Cardiac muscle cell (in vitro differentiated cells and primary cell): ENCODE results near the gene LMOD1. TPM values are rescaled to one million over a fixed set of nuclear protein-coding genes. Genes with fewer than 3 reads are reported as not detected.

Experiments
- DNase-seq, 2 donors: peaks; one replicate each; pipeline versions ENCODE4 v3.0.0 to v3.0.0-alpha.2; 2010 to 2017; ENCODE audit warnings: low read depth in 1 of 2, low spot score in 1 of 2
- H3K27ac ChIP-seq: fragments of 200-600 bp; sonication (generic); 2 replicates; pipeline ENCODE4 v1.5.1; 2016
- H3K27me3 ChIP-seq: fragments of 200-600 bp; sonication (generic); 2 replicates; pipeline ENCODE4 v1.6.0; 2016; ENCODE audit warnings: control low read depth
- H3K36me3 ChIP-seq: fragments of 200-600 bp; sonication (generic); 2 replicates; pipeline ENCODE4 v1.5.1; 2016; ENCODE audit warnings: control low read depth
- H3K4me1 ChIP-seq: fragments of 200-600 bp; sonication (generic); 2 replicates; pipeline ENCODE4 v1.8.1; 2017; ENCODE audit warnings: low read depth, mild to moderate bottlenecking, mixed run types
- H3K4me3 ChIP-seq: fragments of 200-600 bp; sonication (generic); 2 replicates; pipeline ENCODE4 v1.5.1; 2016; ENCODE audit warnings: mild to moderate bottlenecking
- H3K9me3 ChIP-seq: fragments of 200-600 bp; sonication (generic); 2 replicates; pipeline ENCODE4 v1.5.1; 2017; ENCODE audit warnings: low read depth, mild to moderate bottlenecking, control low read depth
- CTCF ChIP-seq: IDR thresholded peaks from 2 replicates; pipeline ENCODE4 v1.5.1; 2012; ENCODE audit warnings: low read depth, mild to moderate bottlenecking, low read length
- polyA plus RNA-seq: library from polyadenylated mRNA; unstranded; fragments of >200 nt; fragmentation: Nextera tagmentation; extraction: Ambion mirVana; gene quantifications from 2 replicates; pipeline ENCODE4 v1.2.1, GENCODE V29; 2016
- total RNA-seq: library from RNA; depleted of rRNA; stranded (reverse); fragments of >200 nt; gene quantifications from 2 replicates; pipeline ENCODE4 v1.2.3, GENCODE V29; 2016

The LMOD1 gene
- total and polyA plus RNA-seq, 2 experiments from 2014 or later: 27.4 to 75.6 TPM

- TF ChIP-seq CTCF: no peak
- peaks cover 17% of the 10 kb centered on the region for H3K36me3 ChIP-seq
- no peak overlapping the region for H3K4me3 ChIP-seq
- no peak for DNase-seq
- H3K27me3 ChIP-seq: no peaks in the 10 kb centered on the region
- H3K4me1 ChIP-seq: peaks cover 9% of the 10 kb centered on the region
- no peaks in the 10 kb centered on the region for H3K9me3 ChIP-seq
- H3K27ac ChIP-seq: no peak overlapping the region
Observed at GRCh38 chr1:201898992-201899391, 47.4 kb downstream of the LMOD1 start.

DNA sequence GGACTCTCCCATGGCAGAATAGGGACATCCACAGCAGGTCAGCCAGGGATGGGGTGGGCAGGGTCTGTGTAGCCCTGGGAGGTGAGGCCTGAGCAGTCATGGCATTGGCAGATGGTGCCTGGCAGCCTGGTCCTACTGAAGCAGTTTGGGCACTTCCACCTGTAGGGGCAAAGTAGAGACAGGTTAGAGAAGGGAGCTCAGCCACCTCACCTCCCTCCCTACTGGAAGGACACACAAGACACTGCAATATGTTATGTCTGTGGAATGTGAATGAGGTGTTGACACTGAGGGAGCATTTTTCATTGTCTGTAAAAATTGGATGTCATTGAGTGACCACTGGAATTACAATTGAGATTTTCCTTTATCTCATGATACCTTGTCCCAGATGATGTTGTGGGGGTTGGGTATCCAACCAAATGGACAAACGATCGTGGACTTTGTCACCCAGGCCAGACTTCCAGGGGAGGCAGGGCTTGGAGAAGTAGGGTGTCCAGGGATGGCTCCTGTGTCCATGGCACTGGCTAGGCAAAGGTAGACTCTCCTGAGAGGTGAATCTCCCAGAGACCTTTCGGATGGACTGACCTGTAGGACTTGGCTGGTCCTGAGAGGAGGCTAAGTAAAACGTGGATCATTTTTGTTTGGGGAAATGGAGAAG lies 48.0 kb downstream of the LMOD1 start:
- Histone ChIP-seq H3K27ac (no peak overlapping the region), H3K4me3 (no peak overlapping the region), H3K27me3 (no peaks in the 10 kb centered on the region), H3K9me3 (no peaks in the 10 kb centered on the region), H3K36me3 (peaks cover 17% of the 10 kb centered on the region), H3K4me1 (peaks cover 8% of the 10 kb centered on the region)
- no peak for TF ChIP-seq CTCF
- DNase-seq: no peak

DNA sequence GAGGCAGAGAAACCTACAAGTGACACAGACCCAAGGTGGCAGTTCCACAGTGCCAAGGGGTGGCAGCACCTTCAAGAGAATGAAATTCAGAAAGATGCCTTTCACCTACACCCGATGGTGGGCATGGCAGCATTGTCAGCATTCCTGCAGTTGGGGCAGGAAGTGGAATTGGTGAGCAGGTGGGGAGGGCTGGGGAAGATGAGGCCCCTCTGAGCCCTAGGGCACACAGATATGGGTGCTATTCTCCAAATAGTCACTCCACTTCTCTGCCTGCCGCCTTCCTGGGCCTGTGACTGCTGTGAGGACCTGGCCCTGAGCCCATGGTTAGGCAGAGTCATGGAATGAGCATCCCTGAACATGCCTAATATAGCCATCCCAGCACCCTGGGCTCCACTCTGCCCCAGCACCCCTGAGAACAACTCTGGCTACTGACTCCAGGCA lies 49.4 kb downstream of the LMOD1 start:
- H3K27ac ChIP-seq: peak overlapping the region; percentile 1

DNA sequence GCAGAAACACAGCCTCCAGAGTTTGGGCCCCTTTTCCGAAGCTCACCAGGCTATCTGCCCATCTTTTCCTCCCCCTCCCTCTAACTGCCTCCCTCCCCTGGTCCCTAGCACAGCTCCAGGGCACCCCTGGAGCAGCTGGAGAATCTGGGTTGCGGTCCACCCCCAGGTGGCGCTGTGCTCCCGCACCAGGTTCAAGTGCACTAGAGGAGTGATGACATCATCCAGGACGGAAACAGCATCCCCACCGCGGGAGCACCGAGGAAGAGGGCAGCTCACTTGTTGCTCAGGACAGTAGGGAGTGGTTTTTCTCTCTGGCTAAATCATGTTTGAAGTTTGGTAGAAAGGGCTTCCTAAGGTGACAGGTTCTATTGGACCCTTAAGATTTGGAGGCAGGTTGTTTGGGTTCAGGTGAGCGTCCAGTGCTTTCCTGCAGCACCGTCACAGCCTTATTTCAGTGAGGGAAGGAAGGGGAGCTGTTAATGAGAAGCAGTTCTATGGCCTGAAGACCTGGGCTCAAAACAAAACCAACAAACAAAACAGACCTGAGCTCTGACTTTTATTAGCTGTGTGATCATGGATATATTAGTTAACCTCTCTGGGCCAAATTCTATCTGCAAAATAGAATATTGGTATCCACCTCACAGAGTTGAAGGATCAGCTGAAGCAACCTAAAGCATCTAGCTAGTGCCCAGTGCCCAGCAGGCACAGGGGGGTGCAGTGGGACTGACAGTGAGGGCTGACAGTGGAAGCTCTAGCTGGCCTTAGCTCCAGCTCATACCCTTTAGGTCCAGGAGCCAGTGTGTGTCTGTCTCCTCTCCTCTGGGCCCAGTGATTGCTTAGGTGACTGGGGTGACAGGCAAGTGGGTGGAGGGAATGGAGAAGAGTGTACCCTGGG lies 50.2 kb downstream of the LMOD1 start:
- no peaks in the 10 kb centered on the region for H3K9me3 ChIP-seq
- TF ChIP-seq CTCF: peak; percentile 91
- H3K27me3 ChIP-seq: no peaks in the 10 kb centered on the region
- peaks cover 13% of the 10 kb centered on the region for H3K4me1 ChIP-seq
- H3K36me3 ChIP-seq: peaks cover 17% of the 10 kb centered on the region
- H3K4me3 ChIP-seq: no peak overlapping the region
- H3K27ac ChIP-seq: no peak overlapping the region
- peak; percentile 93 for DNase-seq

More for the DNA sequence above, 49.4 kb downstream of the LMOD1 start:
- Histone ChIP-seq H3K27me3 (no peaks in the 10 kb centered on the region), H3K4me1 (peaks cover 13% of the 10 kb centered on the region), H3K4me3 (no peak overlapping the region), H3K36me3 (peaks cover 17% of the 10 kb centered on the region), H3K9me3 (no peaks in the 10 kb centered on the region)
- peak in 1 of 2 donors; percentile 29 for DNase-seq
- no peak for TF ChIP-seq CTCF

DNA sequence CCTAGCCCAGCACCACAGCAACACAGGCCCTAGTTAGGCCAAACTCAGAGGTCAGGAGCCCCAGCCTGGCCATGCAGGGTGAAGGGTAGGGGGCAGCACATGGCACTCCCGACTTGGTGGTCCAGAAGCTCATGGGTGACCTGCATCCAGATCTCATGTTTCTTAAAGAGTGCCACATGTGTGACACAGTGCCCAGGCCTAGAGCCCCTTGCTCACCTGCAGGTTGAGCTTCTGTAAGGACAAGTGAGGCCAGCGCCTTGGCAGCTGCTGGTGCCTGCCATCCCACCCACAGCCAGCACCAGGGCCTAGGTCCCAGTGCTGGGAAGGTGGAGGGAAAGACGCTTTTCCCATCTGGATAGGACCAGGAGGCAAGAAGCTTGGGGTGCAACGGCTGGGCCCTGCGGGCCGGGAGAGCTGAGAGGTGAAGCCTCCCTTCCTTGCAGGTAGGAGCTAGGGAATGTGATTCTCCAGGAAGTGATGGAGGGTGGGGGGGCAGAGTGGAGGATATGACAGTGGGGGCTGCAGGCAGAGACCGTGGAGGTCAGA lies 51.2 kb downstream of the LMOD1 start:
- TF ChIP-seq CTCF: no peak
- H3K4me1 ChIP-seq: peaks cover 13% of the 10 kb centered on the region
- no peak for DNase-seq

More for the DNA sequence above, 51.2 kb downstream of the LMOD1 start:
- no peaks in the 10 kb centered on the region for H3K9me3 ChIP-seq
- H3K27me3 ChIP-seq: no peaks in the 10 kb centered on the region
- peak overlapping the region; percentile 45 for H3K27ac ChIP-seq
- H3K4me3 ChIP-seq: no peak overlapping the region
- peaks cover 17% of the 10 kb centered on the region for H3K36me3 ChIP-seq
